ENCODE results near the gene HCFC2.

The HCFC2 gene

GRCh38 chr12:104095289-104095688, 31.0 kb downstream of the HCFC2 start:
- Histone ChIP-seq H3K9me3 (ENCODE audit: control insufficient read depth, insufficient read depth, low read length) (no peaks in the 10 kb centered on the region), H3K4me1 (ENCODE audit: control insufficient read depth, low read length) (no peaks in the 10 kb centered on the region), H3K79me2 (ENCODE audit: control insufficient read depth, low read length) (no peaks in the 10 kb centered on the region), H3K27ac (ENCODE audit: low read depth, low read length) (no peak overlapping the region), H3K9me2 (replicated peaks; ENCODE audit: control insufficient read depth, low read length) (no peaks in the 10 kb centered on the region), H3F3A (ENCODE audit: control insufficient read depth, insufficient read depth) (no peaks in the 10 kb centered on the region), H3K36me3 (ENCODE audit: control insufficient read depth, low read length) (peaks cover 16% of the 10 kb centered on the region), H4K20me1 (ENCODE audit: control insufficient read depth, insufficient read depth, low read depth, low read length) (no peaks in the 10 kb centered on the region), H3K27me3 (ENCODE audit: control insufficient read depth, low read length) (no peaks in the 10 kb centered on the region), H3K4me2 (ENCODE audit: low read length) (no peak overlapping the region), H3K4me3 (ENCODE audit: low read length) (no peak overlapping the region)
- TF ChIP-seq EZH2phosphoT487 (IDR thresholded peaks at IDR 0.05; ENCODE audit: borderline replicate concordance, low read length) = no peak
- TF ChIP-seq CTCF (IDR thresholded peaks at IDR 0.05; ENCODE audit: low read depth, low read length, poor library complexity, severe bottlenecking) = no peak

- Histone ChIP-seq H3K79me2 (ENCODE audit: control insufficient read depth, low read length) (no peaks in the 10 kb centered on the region), H3K9me2 (replicated peaks; ENCODE audit: control insufficient read depth, low read length) (no peaks in the 10 kb centered on the region), H3K9me3 (ENCODE audit: control insufficient read depth, insufficient read depth, low read length) (no peaks in the 10 kb centered on the region), H3K4me1 (ENCODE audit: control insufficient read depth, low read length) (no peaks in the 10 kb centered on the region), H3K4me2 (ENCODE audit: low read length) (no peak overlapping the region), H3K36me3 (ENCODE audit: control insufficient read depth, low read length) (peaks cover 18% of the 10 kb centered on the region), H3K27ac (ENCODE audit: low read depth, low read length) (no peak overlapping the region), H4K20me1 (ENCODE audit: control insufficient read depth, insufficient read depth, low read depth, low read length) (no peaks in the 10 kb centered on the region), H3K27me3 (ENCODE audit: control insufficient read depth, low read length) (no peaks in the 10 kb centered on the region), H3F3A (ENCODE audit: control insufficient read depth, insufficient read depth) (no peaks in the 10 kb centered on the region), H3K4me3 (ENCODE audit: low read length) (no peak overlapping the region)
- TF ChIP-seq CTCF (IDR thresholded peaks at IDR 0.05; ENCODE audit: low read depth, low read length, poor library complexity, severe bottlenecking) (no peak), EZH2phosphoT487 (IDR thresholded peaks at IDR 0.05; ENCODE audit: borderline replicate concordance, low read length) (no peak)
These were observed 33.6 kb downstream of the HCFC2 start for GRCh38 chr12:104097954-104098353.

GRCh38 chr12:104105461-104105860, 41.1 kb downstream of the HCFC2 start:
- H4K20me1 ChIP-seq (ENCODE audit: control insufficient read depth, insufficient read depth, low read depth, low read length) = no peaks in the 10 kb centered on the region
- no peaks in the 10 kb centered on the region for H3K9me2 ChIP-seq (replicated peaks; ENCODE audit: control insufficient read depth, low read length)
- TF ChIP-seq EZH2phosphoT487 (IDR thresholded peaks at IDR 0.05; ENCODE audit: borderline replicate concordance, low read length) (no peak), CTCF (IDR thresholded peaks at IDR 0.05; ENCODE audit: low read depth, low read length, poor library complexity, severe bottlenecking) (no peak)
- 0 out of 2 replicates have a peak, but pooled peaks cover 2% of the 10 kb centered on the region for H3K4me1 ChIP-seq (ENCODE audit: control insufficient read depth, low read length)
- no peak overlapping the region for H3K4me2 ChIP-seq (ENCODE audit: low read length)
- H3K9me3 ChIP-seq (ENCODE audit: control insufficient read depth, insufficient read depth, low read length) = no peaks in the 10 kb centered on the region
- no peaks in the 10 kb centered on the region for H3K27me3 ChIP-seq (ENCODE audit: control insufficient read depth, low read length)
- H3K27ac ChIP-seq (ENCODE audit: low read depth, low read length) = no peak overlapping the region
- H3K36me3 ChIP-seq (ENCODE audit: control insufficient read depth, low read length) = peaks cover 4% of the 10 kb centered on the region
- no peak overlapping the region for H3K4me3 ChIP-seq (ENCODE audit: low read length)
- no peaks in the 10 kb centered on the region for H3F3A ChIP-seq (ENCODE audit: control insufficient read depth, insufficient read depth)
- no peaks in the 10 kb centered on the region for H3K79me2 ChIP-seq (ENCODE audit: control insufficient read depth, low read length)

Data from DOHH2 (cell line).